ENCODE data around the gene PHF2. TPM values are rescaled to one million over a fixed set of nuclear protein-coding genes. Genes with fewer than 3 reads are reported as not detected.

The PHF2 gene
- total and polyA plus RNA-seq, 12 donors: 13.9 to 31.3 (median 23.0) TPM

DNA sequence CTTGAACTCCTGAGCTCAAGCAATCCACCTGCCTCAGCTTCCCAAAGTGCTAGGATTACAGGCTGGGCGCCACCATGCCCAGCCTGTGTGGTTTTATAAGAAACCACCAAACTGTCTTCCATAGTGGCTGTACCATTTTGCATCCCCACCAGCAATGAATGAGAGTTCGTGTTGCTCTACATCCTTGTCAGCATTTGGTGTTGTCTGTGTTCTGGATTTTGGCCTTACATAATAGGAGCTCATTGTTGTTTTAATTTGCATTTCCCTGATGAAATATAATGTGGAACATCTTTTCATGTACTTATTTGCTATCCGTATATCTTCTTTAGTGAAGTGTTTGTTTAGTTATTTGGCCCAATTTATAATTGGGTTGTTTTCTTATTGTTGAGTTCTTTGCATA, 29.8 kb downstream of the PHF2 start:
- ATAC-seq: no peak
- TF ChIP-seq, protein P1, sequence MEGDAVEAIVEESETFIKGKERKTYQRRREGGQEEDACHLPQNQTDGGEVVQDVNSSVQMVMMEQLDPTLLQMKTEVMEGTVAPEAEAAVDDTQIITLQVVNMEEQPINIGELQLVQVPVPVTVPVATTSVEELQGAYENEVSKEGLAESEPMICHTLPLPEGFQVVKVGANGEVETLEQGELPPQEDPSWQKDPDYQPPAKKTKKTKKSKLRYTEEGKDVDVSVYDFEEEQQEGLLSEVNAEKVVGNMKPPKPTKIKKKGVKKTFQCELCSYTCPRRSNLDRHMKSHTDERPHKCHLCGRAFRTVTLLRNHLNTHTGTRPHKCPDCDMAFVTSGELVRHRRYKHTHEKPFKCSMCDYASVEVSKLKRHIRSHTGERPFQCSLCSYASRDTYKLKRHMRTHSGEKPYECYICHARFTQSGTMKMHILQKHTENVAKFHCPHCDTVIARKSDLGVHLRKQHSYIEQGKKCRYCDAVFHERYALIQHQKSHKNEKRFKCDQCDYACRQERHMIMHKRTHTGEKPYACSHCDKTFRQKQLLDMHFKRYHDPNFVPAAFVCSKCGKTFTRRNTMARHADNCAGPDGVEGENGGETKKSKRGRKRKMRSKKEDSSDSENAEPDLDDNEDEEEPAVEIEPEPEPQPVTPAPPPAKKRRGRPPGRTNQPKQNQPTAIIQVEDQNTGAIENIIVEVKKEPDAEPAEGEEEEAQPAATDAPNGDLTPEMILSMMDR (IDR thresholded peaks at IDR 0.05): no peak
- WGBS, 2 donors: 64 to 98% methylated on average over 3 of the region's 3 CpGs

DNA sequence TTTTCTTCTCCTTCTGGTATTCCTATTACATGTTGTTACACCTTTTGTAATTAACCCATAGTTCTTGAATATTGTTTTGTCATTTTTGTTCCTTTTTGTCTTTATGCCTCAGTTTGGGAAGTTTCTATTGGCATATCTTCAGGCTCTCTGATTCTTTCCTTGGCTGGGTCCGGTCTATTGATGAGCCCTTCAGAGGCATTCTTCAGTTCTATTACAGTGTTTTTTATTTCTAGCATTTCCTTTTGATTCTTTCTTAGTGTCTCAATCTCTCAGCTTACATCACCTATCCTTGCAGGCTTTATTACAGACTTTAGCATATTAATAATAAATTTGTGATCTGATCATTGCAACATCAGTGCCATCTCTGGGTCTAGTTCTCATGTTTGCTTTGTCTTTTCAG, 33.8 kb downstream of the PHF2 start:
- Histone ChIP-seq H3K4me1 (peaks cover 0 to 26% (median 12%) of the 10 kb centered on the region in 9 donors), H3K27me3 (no peaks in the 10 kb centered on the region), H3K4me3 (no peak overlapping the region), H3K27ac (no peak overlapping the region), H3K36me3 (no peaks in the 10 kb centered on the region), H3K9me3 (peaks cover 0 to 58% (median 17%) of the 10 kb centered on the region in 11 donors)
- intact Hi-C loops (cut with DNase I): no loop called here
- DNase-seq (no peak), ATAC-seq (no peak)
- TF ChIP-seq, protein P1 (IDR thresholded peaks at IDR 0.05): no peak
- WGBS, 2 donors: 94 to 100% methylated on average over 1 of the region's 1 CpG

More for the DNA sequence above, 29.8 kb downstream of the PHF2 start:
- H3K36me3 ChIP-seq: no peaks in the 10 kb centered on the region
- peaks cover 0 to 59% (median 17%) of the 10 kb centered on the region in 11 donors for H3K9me3 ChIP-seq
- H3K4me3 ChIP-seq: no peak overlapping the region
- H3K27ac ChIP-seq: no peak overlapping the region
- no peaks in the 10 kb centered on the region for H3K27me3 ChIP-seq
- intact Hi-C loops (cut with DNase I): no loop called here
- DNase-seq: no peak
- H3K4me1 ChIP-seq: peaks cover 0 to 15% (median 8%) of the 10 kb centered on the region in 9 donors

DNA sequence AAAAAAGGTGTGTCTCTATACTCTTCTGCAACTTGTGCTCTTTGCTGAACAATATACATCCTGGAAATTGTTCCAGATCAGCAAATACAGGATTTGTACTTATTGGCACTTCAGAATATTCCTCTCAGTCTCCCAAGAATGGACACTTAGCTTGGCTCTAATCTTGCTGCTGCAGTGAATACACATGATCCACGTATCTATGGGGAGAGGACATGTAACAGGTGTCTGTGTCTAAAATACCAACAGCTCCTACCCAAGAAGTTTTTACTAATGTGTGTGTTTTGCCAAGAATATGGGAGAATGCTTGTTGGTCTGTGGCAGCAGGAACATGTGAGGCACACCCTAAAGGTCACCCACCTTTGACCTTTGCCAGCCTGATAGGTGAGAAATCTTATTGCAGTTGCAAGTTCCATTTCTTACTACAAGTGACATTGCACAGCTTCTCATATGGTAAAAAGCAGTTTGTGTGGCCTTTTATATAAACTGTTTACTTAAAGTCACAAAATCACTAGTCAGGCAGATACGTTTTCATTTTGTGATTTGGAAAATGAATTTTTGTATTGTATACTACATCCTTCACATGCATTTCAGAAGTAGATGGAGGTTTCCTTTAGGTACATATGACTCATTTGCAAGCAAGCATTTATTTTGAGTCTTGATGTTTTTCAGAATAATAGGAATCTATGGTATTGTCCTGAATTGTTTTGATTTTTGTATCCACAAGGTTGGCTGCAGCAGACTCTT, 35.8 kb downstream of the PHF2 start:
- no peak for DNase-seq
- WGBS, 2 donors: 68 to 73% methylated on average over 2 of the region's 2 CpGs
- TF ChIP-seq, protein P1 (IDR thresholded peaks at IDR 0.05): no peak
- no peaks in the 10 kb centered on the region for H3K36me3 ChIP-seq
- H3K27ac ChIP-seq: no peak overlapping the region
- intact Hi-C loops (cut with DNase I): no loop called here
- H3K4me3 ChIP-seq: no peak overlapping the region
- ATAC-seq: no peak
- peaks cover 0 to 39% (median 17%) of the 10 kb centered on the region in 11 donors for H3K9me3 ChIP-seq
- no peaks in the 10 kb centered on the region for H3K27me3 ChIP-seq
- H3K4me1 ChIP-seq: peaks cover 3 to 36% (median 18%) of the 10 kb centered on the region in 9 donors

DNA sequence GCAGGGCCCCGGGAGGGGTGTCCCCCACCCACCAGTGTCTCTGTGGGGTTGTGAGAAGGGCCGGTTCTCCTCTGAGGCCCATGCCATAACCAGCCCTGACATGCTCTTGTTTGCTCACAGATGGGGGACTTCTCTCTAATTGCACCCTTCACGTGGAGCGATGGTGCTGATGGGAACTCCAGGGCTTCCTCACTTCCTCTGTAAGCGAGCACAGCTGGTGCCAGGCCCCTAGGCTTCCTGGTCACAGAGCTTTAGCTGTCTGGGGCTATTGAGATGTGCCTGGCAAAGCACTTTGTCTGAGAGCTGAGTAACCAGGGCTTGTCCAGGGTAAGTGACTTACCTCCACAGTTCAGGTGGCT, 36.4 kb downstream of the PHF2 start:
- TF ChIP-seq, protein P1 (IDR thresholded peaks at IDR 0.05): no peak
- ATAC-seq (peak in 4 of 8 donors; percentile 11 to 58 (median 28)), DNase-seq (no peak)
- intact Hi-C loops (cut with DNase I): no loop called here
- Histone ChIP-seq H3K4me3 (no peak overlapping the region), H3K36me3 (peaks cover 0 to 2% (median 0%) of the 10 kb centered on the region in 9 donors), H3K27ac (no peak overlapping the region), H3K9me3 (peaks cover 0 to 34% (median 17%) of the 10 kb centered on the region in 11 donors), H3K27me3 (no peaks in the 10 kb centered on the region), H3K4me1 (peaks cover 3 to 41% (median 22%) of the 10 kb centered on the region in 9 donors)
- WGBS, 2 donors: 53 to 76% methylated on average over 5 of the region's 5 CpGs
